Measurements from ENCODE around the gene ALK.

- no peak for TF ChIP-seq CTCF (IDR thresholded peaks at IDR 0.05)
- TF ChIP-seq POLR2A (IDR thresholded peaks at IDR 0.05): no peak
Observed at GRCh38 chr2:29495536-29496060, 425.8 kb downstream of the ALK start.

Data from Peyer's patch (tissue), 4 donors.